ENCODE data around the gene HMX3. TPM values are rescaled to one million over a fixed set of nuclear protein-coding genes. Genes with fewer than 3 reads are reported as not detected.

The HMX3 gene
- total and polyA plus RNA-seq, 2 of the 8 experiments (the other 6 are each of a cell fraction or from before 2014, with no cell fraction given): 0.05 TPM; not detected in 1

DNA sequence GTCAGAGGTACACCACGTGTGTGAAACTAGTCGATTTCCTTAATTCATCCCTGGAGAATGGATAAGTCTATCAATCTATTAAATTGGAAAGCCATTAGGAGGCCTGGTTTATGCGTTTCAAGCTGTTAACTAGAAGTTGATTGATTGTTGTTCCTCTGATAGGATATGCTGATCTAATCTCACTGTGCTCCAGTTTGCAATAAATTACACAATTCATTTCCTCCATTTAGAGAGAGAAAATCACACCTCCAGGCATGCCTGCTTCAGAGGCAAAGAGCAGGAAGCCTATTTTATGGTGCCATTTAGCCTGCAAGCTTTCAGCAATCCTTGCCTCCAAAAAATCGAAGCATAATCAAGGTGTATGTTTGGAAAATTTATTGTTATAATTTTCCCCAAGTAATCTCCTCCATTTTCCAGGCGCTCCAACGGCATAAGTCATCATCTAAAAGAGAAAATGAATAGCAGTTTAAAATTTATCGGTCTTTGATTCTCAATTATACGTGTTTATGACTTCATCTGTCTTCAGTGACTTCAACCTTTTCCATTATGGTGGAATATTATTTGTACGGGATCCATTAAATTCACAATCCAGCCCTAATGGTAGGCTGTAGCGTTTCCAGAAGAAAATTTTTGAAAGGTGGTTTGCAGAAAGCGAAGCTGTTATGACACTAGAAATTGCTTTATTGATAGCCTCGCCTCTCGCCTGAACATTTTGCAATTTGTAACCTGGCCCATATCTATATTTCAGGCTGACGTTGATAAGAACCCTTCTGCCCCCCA lies 42.9 kb upstream of the HMX3 start (continued):
- TF ChIP-seq CBX8 (IDR thresholded peaks at IDR 0.05; ENCODE audit: borderline replicate concordance, low read depth, low read length) (no peak), SP2 (IDR thresholded peaks at IDR 0.05; ENCODE audit: low read length) (no peak)
